ENCODE measurements around the gene EEIG2. TPM values are rescaled to one million over a fixed set of nuclear protein-coding genes. Genes with fewer than 3 reads are reported as not detected.
A peak's percentile ranks its signal among the peaks of the same experiment; 100 is the strongest.

EEIG2 gene
- total and polyA plus RNA-seq, 2 of the 13 experiments (the other 11 are each of a cell fraction or from before 2014, with no cell fraction given) = 0.90 to 3.2 TPM

DNA sequence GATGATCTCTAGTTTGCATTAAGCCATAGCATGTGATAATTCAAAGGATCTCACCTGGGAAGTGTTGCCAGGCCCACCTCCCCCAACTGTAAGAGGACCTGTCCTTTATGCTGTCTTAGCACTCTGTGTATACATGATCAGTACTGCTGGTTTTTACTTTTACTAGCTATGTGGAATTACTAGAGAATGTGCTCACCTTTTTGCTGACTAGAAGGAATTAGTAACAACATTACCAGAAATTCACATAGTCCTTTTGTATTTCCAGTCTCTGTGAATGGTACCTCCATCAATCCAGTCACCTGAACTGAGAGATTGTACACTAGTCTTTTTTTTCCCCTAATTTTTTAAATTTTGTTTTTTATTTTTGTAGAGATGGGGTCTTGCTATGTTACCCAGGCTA, 46.6 kb downstream of the EEIG2 start:
- Histone ChIP-seq H3K9me3 (ENCODE audit: low read length) (no peaks in the 10 kb centered on the region), H3K79me2 (ENCODE audit: insufficient read depth, low read length) (no peaks in the 10 kb centered on the region), H3K27me3 (ENCODE audit: control insufficient read depth in 1 of 2, insufficient read depth in 2 of 2, low read length in 2 of 2) (no peaks in the 10 kb centered on the region), H3K4me3 (replicated peaks in 1 of 3; ENCODE audit: insufficient read depth in 1 of 3, low read depth in 2 of 3, low read length in 3 of 3) (no peak overlapping the region), H3K4me1 (ENCODE audit: insufficient read depth, low read length) (no peaks in the 10 kb centered on the region), H3K9ac (ENCODE audit: insufficient read depth, low read depth, low read length) (no peak overlapping the region), H2AFZ (ENCODE audit: low read length) (no peak overlapping the region), H3K27ac (ENCODE audit: extremely low read length, insufficient read depth, low read length) (no peak overlapping the region), H3K4me2 (ENCODE audit: low read depth, low read length) (no peak overlapping the region), H4K20me1 (ENCODE audit: insufficient read depth, low read length) (no peaks in the 10 kb centered on the region), H3K36me3 (replicated peaks in 1 of 2; ENCODE audit: control insufficient read depth in 1 of 2, insufficient read depth in 2 of 2, low read length in 2 of 2) (no peaks in the 10 kb centered on the region)
- ChIA-PET POLR2A (no interaction called here), CTCF (ENCODE audit: low intra/inter-chr PET ratio, low total read pairs) (no interaction called here)
- intact Hi-C loops (cut with micrococcal nuclease; ENCODE audit: unreplicated experiment) = no loop called here
- BruUV-seq (replicated peaks) = no TSS peak
- TF ChIP-seq MXI1 (IDR thresholded peaks at IDR 0.05; ENCODE audit: borderline replicate concordance, low read depth, low read length) (no peak), MTA1 (CRISPR knock-in tag; IDR thresholded peaks at IDR 0.05; ENCODE audit: borderline replicate concordance) (no peak), MEIS2 (CRISPR knock-in tag; IDR thresholded peaks at IDR 0.05) (no peak), RAD21 (CRISPR knock-in tag; IDR thresholded peaks at IDR 0.05) (no peak), DDIT3 (CRISPR knock-in tag; IDR thresholded peaks at IDR 0.05) (no peak), TMF1 (CRISPR knock-in tag; IDR thresholded peaks at IDR 0.05; ENCODE audit: low read depth) (no peak), MAFF (IDR thresholded peaks at IDR 0.05; ENCODE audit: low read depth, low read length) (peak; percentile 44; the same call in 1 of the 2 replicates), MAFK (conservative IDR thresholded peaks at IDR 0.05 in 1 of 2, IDR thresholded peaks at IDR 0.05 in 1 of 2; ENCODE audit: low read length in 2 of 2) (peak; percentile 56 to 71)
- TF ChIP-seq, protein P1, sequence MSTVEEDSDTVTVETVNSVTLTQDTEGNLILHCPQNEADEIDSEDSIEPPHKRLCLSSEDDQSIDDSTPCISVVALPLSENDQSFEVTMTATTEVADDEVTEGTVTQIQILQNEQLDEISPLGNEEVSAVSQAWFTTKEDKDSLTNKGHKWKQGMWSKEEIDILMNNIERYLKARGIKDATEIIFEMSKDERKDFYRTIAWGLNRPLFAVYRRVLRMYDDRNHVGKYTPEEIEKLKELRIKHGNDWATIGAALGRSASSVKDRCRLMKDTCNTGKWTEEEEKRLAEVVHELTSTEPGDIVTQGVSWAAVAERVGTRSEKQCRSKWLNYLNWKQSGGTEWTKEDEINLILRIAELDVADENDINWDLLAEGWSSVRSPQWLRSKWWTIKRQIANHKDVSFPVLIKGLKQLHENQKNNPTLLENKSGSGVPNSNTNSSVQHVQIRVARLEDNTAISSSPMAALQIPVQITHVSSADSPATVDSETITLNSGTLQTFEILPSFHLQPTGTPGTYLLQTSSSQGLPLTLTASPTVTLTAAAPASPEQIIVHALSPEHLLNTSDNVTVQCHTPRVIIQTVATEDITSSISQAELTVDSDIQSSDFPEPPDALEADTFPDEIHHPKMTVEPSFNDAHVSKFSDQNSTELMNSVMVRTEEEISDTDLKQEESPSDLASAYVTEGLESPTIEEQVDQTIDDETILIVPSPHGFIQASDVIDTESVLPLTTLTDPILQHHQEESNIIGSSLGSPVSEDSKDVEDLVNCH (CRISPR knock-in tag; IDR thresholded peaks at IDR 0.05) = no peak
- in situ Hi-C loops (cut with HindIII; ENCODE audit: extremely low pct_ligation_motif_present, low pct_unique_long_range_greater_than_20kb) = no loop called here
- DNase-seq (ENCODE audit: low spot score) = no peak
- ATAC-seq = no peak
- FAIRE-seq = no peak
